Cerebellar cortex (tissue), 1 donor: ENCODE results near the gene ADAMTS3.
"Not testable (repeated sequence)": the region's sequence is repeated elsewhere in the genome, so short reads cannot be mapped to it uniquely, and the experiment has no call there.

Source experiments
- DNase-seq: peaks from one replicate; pipeline ENCODE4 v3.0.0-alpha.2; 2015; ENCODE audit warnings: low spot score

ADAMTS3 gene

DNA sequence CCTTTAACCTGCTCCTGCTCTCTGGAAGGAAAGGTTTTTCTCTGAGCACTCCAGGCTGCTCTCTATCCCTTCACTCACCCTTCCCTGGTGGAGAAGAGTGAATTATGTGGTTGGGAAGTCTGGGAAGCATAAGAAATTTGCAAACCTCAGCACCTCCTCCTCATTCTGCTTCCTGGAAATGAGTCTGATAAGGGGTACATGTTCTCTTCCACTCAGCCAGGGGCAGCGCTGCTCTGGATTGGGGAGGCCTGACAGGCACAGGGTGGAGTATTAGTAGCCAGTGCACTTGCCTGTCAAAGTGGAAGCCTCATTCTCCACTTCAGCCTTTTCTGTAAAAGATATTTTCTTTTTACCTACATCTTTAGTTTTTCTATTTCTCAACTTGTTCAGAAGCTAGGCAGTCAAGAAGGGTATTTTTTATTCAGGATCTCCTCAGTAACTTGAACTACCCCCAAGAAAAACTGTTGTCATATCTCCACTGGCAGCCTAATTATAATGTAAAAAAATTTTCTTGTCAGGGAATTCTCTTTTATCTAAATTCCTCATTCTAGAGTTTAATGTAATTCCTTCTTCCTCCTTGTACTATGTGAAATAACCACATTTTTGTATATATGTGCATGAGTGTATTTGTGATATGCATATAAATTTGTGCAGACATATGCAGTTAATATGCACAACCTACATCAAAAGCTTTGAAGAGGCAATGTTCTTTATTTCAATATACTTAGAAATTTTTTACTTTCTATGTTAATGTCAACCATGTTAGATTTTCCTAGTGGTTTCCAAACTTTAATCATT, 15.3 kb downstream of the ADAMTS3 start:
- DNase-seq: no peak

DNA sequence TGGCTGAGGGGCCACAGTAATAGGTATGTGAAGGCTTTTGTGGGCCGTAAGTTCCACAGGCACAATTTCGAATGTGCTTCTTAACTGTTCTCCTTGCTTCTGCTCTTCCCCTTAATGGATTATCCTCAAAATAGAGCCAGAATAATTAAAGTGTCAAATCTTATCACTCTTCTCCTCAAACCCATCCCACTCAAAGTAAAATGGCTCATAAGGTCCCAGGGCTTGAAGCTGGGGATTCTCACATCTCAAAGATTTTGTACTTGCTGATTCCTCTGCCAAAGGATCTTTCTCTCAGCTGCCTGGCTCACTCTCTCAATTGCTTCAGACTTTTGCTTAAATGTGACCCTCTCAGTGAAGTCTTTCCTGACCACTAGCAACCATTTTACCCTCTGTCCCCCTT, 16.6 kb downstream of the ADAMTS3 start:
- no peak for DNase-seq

DNA sequence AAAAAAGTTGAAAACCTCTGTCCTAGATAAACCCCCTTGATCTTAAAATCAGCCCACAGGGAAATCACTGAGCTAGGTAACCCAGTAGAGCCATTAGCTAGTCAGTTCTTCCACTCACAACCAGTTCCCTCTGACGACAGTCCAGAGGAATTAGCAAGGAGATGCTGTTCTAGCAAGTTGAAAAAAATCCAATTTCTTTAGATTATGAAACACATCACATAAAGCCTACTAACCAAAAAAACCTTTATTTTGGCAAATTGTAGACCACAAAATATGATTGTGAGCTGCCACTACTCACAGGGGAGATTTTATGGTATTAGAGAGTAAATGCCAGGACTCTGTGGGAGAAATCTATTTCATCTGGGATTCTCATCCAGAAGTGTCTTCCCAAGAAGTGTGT, 22.6 kb downstream of the ADAMTS3 start:
- no peak for DNase-seq

DNA sequence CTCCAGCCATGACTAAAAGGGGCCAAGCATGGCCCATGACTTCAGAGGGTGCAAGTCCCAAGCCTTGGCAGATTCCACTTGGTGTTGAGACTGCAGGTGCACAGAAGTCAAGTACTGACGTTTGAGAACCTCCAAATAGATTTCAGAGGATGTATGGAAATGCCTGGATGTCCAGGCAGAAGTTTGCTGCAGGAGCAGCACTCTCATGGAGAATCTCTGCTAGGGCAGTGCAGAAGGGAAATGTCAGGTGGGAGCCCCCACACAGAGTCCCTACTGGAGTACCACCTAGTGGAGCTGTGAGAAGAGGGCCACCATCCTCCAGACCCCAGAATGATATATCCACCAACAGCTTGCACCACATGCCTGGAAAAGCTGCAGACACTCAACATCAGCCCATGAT, 28.3 kb downstream of the ADAMTS3 start:
- not testable (repeated sequence) for DNase-seq

DNA sequence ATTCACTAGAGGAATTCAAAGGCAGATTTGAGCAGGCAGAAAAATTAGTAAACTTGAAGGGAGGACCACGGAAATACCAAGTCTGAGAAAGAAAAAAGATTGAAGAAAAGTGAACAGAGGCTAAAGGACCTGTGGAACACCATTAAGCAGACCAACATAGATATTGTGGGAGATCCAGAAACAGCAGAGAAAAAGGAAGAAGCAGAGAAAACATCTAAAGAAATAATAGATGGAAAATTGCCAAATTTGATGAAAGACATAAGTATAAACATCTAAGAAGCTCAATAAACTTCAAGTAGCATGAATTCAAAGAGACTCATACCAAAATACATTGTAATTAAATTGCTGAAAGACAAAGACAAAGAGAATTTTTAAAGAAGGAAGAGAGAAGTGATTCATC, 31.0 kb downstream of the ADAMTS3 start:
- DNase-seq: no peak

DNA sequence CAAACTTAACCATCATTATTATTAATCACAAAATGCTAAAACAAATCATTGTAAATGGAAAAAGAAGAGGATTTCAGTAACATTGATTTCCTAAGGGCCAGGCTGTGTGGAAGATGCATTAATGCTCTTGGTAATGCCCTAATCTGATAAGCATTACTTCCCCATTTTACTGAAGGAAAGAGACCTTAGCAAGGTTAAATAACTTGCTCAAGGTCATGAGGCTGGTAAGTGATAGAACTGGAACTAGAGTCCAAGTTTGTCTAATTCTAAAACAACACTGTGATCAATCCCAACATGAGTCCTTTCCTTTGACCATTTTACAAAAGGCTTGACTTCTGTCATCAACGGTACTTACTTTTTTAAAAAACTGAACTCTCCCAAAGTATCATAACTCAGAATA, 32.6 kb downstream of the ADAMTS3 start:
- no peak for DNase-seq

DNA sequence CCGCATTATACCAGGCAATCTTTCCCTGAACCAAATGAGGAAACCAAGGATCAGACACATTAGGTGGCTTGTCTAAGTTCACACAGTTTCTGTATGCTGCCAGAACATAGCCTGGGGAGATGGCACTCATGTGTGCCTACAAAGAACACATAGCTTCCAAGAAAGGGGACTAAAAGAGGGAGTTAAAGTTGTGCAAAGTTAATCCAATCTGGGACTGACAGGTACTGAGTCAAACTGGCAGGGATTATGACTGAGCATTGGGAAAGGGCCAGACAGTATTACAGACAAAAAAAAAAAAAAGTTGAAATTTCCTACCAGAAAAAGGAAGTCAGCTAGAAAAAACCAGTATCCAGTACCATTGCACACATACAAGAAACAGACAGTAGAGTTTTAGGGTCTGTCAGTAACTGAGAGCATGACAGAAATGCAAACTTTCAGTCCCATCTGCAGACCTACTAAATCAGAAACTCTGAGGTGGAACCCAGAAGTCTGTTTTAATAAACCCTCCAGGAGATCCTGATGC, 37.2 kb downstream of the ADAMTS3 start:
- no peak for DNase-seq

DNA sequence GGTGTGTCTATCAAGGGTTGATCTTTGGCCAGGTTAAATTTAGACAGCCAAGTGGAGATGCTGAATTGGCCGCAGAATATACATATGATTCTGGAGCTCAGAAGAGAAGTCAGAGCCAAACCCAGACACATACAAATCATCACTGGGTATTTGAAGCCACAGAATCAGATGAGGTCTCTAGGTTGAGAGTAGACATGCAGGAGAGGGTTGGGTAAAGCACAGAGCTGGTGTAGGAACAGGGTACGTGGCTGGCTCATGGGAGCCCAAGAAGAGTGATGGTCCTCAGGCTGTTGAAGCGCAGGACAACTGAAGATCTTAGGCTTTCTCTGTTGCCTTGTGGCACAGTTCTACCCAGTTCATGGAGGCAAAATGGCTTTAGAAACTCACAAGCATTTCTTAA, 37.7 kb downstream of the ADAMTS3 start:
- DNase-seq: no peak

DNA sequence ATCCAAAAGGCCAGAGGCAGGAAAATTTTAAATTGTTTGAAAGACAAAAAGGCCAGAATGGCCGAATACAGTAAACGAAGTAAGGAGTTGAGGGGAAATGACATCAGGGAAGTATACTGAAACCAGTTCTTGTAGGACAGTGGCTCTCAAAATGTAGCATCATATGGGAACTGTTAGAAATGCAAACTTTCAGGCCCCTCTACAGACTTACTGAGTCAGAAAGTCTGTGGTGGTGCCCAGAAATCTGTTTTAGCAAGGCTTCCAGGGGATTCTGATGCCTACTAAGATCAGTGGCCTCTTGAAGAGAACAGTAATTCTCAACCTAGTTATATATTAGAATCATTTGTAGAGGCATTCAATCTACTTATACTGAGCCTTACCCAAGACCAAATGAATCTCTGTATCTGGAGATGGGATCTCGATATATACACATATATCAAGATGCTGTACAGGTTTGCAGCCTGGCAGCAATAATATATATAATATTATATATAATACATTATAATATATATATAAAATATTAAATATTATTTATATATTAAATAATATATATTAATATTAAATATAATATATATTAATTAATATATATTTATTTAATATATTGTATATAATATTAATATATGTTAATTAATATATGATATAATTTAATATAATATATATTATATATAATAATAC, 39.7 kb downstream of the ADAMTS3 start:
- no peak for DNase-seq

DNA sequence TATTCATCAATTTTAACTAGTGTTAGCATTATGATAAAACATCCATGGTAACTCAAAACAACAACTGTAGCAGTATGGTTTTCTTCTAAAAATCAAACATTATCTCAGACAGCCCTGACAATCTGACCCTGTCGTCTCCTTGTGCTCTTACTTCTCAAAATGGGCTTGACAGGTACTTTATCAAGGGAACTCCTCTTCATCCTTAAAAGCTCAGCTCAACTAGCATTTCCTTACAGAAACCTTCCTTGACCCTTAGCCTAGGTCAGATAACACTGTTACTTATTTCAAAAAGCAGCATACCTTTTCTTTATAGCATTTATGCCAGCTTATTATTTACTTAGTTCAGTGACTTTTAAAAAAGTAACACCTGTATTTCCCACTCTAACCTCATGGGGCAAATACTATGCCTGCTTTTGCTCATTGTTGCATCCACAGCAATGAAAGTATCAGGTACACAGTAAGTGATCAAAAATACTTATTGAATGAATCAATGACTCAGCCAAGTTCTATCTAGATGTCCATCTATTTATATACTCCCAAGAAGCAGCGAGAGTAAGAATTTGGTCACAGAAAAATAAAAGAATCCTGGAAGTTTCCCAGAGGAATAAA, 41.9 kb downstream of the ADAMTS3 start:
- no peak for DNase-seq

DNA sequence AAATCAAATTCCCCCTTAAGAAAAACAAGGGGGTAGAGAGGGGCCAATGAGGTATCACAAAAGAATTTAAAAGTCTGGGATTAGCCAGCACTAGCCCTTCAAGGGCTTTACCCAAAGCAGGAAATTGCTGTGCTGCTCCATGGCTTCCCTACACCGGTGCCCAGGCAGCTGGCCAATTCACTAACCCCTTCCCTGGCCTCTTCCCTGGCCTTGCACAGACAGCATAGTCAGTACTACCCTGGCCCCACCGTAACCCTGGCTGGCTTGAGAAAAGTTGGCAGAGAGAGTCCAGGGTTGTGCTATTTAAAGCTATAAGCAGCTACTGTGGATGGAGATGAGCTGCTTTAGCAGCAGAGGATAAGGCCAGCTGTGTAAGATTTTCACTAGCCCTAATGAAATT, 43.1 kb downstream of the ADAMTS3 start:
- no peak for DNase-seq

DNA sequence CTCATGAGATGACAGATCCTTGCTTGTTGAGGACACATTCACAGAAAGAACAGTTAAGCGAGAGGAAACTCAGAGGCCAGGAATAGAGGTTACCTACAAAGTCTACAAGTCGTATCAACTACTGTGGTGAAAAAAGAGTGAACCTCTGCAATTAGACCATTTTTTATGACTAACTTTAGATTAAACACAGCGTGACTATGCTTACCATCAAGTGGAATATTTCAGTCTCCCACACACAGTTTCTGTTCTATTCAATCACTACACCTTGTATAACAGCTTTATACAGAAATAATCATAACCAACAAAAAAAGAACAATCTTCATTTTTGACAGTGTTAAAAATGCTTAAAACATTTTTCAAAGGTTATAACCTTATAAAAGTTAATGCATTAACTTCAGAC, 46.6 kb downstream of the ADAMTS3 start:
- no peak for DNase-seq

DNA sequence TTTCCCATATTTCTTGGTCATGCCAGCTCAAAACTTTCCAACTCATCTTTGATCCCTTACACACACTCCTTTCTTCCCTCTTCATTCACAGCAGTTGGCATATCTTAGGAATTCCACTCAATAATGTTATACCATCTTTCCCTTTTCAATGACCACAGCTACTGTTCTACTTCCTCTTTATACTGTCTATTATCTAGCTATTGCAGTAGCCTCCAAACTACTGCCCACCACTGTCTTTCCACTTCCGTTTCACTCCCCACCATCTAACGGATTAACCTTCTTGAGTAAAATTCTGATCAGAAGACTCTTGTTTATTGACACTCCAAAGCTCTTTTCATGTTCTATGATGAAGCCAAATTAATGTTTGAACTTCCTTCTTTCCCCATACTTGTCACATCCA, 55.8 kb downstream of the ADAMTS3 start:
- no peak for DNase-seq

DNA sequence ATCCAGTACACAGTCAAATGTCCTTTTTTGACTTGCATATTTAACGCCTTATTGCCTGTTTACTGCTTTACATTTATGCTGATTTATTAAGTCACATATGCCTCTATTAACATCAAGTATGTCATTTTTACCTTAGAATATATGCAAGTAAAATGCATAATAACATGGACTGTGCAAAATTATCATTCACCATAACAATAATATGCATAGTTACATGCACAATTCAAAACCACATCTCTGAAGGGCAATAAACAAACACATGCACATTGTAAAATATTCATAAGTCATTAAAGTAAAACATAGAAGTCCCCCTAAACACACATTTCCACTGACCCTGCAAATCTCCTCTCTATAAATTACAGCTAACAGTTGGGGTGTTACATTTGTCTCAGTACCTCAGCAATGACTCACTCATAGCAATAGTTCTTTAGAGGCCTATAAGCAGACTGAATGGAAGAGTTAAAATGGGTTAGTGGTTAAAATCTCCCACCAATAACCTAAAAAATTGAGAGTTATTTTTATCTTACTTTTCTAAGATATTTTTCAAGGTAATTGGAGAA, 61.1 kb downstream of the ADAMTS3 start:
- DNase-seq: no peak

DNA sequence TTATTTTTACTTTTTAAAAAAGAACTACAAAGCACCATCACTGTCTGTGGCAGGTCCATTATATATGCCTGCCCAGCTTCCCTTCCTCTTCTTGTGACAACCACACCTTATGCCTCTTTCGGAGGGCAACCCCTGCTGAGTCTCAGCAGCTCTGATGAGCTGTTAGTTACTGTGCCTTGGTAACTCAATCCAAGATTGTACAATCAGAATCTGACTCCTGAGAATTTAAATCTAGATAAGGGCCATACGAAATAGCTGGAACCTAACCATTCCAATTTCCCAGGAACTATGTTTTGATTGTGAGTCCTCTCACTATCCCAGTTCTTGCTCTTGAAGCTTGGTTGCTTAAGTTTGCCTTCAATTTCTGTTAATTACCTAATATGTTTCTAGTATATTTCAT, 61.9 kb downstream of the ADAMTS3 start:
- no peak for DNase-seq

DNA sequence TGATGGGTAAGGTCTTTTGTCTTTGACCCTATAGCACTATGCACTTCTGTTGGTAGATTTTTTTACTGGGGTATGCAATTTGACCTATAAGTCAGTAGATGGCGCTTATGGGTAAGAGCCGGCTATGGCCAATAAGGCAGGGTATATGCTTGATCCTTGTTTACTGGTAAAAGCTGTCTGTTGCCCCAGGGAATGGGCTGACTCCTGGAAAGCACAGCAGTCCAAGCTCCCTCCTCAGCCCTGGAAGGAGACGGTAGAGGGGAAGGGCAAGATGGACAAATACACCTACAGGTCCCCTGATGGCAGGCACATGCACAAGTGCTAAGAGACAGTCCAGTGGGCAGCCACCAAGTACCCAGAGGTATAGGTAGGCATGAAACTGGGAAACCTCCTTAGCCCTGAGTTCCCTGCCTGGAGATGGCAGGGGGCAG, 63.7 kb downstream of the ADAMTS3 start:
- peak; percentile 35 for DNase-seq

DNA sequence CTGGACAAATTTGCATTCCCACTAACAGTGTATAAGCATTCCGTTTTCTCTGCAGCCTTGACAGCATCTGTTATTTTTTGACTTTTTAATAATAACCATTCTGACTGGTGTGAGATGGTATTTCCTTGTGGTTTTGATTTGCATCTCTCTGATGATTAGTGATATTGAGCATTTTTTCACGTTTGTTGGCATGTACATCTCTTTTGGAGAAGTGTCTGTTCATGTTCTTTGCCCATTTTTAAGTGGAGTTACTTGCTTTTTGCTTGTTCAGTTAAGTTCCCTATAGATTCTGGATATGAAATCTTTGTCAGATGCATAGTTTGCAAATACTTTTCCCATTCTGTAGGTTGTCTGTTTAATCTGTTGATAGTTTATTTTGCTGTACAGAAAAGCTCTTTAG, 68.8 kb downstream of the ADAMTS3 start:
- DNase-seq: no peak

DNA sequence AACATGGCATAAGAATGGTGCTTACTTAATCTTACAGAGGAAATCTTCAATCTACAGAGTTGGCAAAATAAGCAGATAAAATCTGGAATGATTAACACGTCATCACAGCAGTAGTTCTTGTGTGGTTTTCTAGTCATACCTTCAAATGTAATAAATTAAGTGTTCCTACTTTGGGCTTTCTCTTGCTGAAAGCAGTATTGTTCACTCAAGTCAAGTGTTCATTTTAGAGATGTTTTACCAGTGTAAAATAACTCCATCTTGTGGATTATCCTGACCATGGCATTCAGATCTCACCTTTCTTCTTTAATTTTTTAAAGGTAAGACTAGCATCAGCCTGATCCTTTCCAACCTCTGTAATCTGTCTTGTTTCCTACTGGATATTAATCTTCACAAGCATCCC, 72.9 kb downstream of the ADAMTS3 start:
- DNase-seq: no peak

DNA sequence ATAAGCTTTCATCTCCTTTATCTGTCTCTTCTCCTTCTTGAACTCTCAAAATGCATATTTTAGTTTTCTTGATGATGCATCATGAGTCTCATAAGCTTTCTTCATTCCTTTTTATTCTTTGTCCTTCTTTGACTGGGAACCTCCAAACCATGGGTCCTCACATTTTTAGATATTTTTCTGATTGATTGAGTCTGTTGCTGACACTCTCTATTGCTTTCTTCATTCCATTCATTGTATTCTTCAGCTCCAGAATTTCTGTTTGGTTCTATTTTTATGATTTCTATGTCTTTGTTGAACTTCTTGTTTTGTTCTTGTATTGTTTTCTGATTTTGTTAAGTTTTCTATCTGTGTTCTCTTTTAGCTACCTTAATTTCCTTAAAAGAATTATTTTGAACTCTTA, 74.9 kb downstream of the ADAMTS3 start:
- DNase-seq: no peak

DNA sequence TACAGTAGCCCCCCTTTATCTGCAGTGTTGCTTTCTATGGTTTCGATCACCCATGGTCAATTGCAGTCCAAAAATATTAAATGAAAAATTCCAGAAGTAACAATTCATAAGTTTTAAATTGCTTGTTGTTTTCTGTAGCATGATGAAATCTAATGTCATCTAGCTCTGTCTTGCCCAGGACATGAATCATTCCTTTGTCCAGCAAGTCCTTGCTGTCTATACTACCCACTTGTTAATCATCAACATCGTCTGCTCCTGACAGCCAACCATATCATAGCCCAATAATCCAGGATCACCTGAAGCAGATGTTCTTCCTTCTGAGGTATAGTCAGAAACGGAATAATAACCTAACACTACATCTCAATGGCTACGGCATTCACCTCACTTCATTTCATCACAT, 79.8 kb downstream of the ADAMTS3 start:
- no peak for DNase-seq

DNA sequence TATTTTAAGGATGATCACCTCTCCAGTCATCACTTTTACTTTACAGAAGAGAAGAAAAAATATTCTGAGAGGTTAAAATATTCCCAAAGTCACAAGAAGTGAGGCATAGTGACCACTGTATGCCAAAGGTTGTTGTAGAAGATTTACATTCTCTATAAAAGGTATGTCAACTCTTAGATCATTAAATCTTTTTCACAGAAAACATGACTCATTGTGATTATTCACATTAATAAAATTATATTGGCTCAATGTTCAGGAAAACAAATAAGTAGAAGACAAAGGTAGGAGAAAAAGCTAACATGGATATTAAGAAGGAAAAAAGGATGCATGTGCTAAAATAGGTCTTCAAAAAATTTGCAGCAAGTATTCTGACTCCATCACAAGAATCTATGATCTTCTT, 82.0 kb downstream of the ADAMTS3 start:
- no peak for DNase-seq

DNA sequence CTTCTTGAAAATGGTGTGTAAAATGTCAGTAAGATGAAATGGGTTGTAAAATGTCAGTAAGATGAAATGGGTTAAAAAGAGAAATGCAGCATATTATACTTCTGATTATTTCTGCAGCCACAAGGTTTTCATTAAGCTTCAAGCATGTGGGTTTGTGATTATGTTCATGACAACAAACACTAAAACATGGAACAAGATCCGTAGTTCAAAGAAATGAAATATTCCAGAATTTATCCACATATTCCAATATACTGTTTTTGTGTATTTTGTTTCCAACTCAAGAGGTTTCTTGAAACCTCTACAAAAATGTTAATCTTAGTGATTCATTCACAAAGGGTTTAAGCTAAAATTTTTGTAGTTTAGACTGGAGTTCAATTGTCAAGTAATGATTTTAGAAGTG, 84.0 kb downstream of the ADAMTS3 start:
- DNase-seq: no peak

DNA sequence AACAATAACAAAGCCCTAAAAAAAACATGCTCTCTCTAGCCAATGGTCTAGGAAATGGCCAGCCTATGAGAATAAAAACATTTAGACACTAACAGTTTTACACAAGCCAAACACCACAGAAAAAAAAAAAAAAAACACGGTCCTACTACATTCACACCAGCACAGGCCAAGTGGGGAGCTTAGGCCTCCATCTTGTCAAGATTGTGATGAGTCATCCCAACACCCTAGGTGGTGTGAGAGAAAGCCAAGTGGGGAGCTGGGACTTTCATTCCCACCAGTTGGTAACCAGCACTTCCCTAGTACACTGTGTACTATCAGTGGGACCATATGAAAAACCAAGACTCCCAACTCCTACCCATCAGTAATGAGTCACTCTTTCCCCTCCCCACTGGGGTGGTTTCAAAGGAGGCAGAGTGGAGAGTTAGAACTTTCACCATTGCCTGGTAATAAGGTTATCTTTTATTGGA, 95.6 kb downstream of the ADAMTS3 start:
- DNase-seq: no peak
